SU-DHL-6 (cell line): ENCODE results near the gene WDR87.

Experiments used
- H2AFZ ChIP-seq: fragments of 200-600 bp; sonication (generic); 2 replicates; pipeline ENCODE4 v1.6.1; 2014; ENCODE audit warnings: low read depth, mild to moderate bottlenecking, moderate library complexity, mixed read lengths, antibody characterized with exemption, low read length; ENCODE audit not compliant: severe bottlenecking
- H3F3A ChIP-seq: fragments of 200-600 bp; shearing (Covaris generic); 2 replicates; pipeline ENCODE4 v1.6.0; 2016; ENCODE audit warnings: antibody characterized with exemption, mild to moderate bottlenecking; ENCODE audit not compliant: insufficient read depth
- H3K27ac ChIP-seq: fragments of 200-600 bp; sonication (generic); 2 replicates; pipeline ENCODE4 v1.5.1; 2016; ENCODE audit warnings: low read depth, mild to moderate bottlenecking, low read length, moderate library complexity, mixed read lengths
- H3K27me3 ChIP-seq: fragments of 200-600 bp; sonication (generic), shearing (Covaris generic); 2 replicates; pipeline ENCODE4 v1.6.0; 2014; ENCODE audit warnings: mild to moderate bottlenecking, low read length
- H3K36me3 ChIP-seq: fragments of 200-600 bp; sonication (generic); 2 replicates; pipeline ENCODE4 v1.6.1; 2014; ENCODE audit warnings: mild to moderate bottlenecking, low read length, mixed read lengths
- H3K4me2 ChIP-seq: fragments of 300-600, 200-600 bp; shearing (Covaris generic), sonication (generic); 2 replicates; pipeline ENCODE4 v1.6.0; 2014; ENCODE audit warnings: low read length, low read depth, mild to moderate bottlenecking; ENCODE audit not compliant: poor library complexity, severe bottlenecking
- H3K4me3 ChIP-seq: fragments of 200-600 bp; sonication (generic); 2 replicates; pipeline ENCODE4 v1.5.1; 2014; ENCODE audit warnings: antibody characterized with exemption, low read length, mild to moderate bottlenecking, mixed read lengths; ENCODE audit not compliant: insufficient read depth, poor library complexity, severe bottlenecking
- H3K79me2 ChIP-seq: fragments of 200-600 bp; sonication (generic); 2 replicates; pipeline ENCODE4 v1.6.1; 2014; ENCODE audit warnings: mild to moderate bottlenecking, low read length, moderate library complexity; ENCODE audit not compliant: insufficient read depth
- H3K9ac ChIP-seq: fragments of 200-600 bp; sonication (generic); 2 replicates; pipeline ENCODE4 v1.7.0; 2014; ENCODE audit warnings: mild to moderate bottlenecking, low read length
- H3K9me2 ChIP-seq: fragments of 200-600 bp; sonication (generic); replicated peaks from 2 replicates; pipeline ENCODE4 v1.6.1; 2014; ENCODE audit warnings: low read length; ENCODE audit not compliant: insufficient read depth
- H3K9me3 ChIP-seq: fragments of 200-600 bp; sonication (generic); 2 replicates; pipeline ENCODE4 v1.6.1; 2014; ENCODE audit warnings: low read length, mixed read lengths; ENCODE audit not compliant: insufficient read depth
- H4K20me1 ChIP-seq: fragments of 200-600 bp; sonication (generic); 2 replicates; pipeline ENCODE4 v1.6.1; 2014; ENCODE audit warnings: low read depth, mild to moderate bottlenecking, antibody characterized with exemption, low read length, moderate library complexity, mixed read lengths
- EZH2phosphoT487 ChIP-seq: fragments of 200-600 bp; sonication (generic), shearing (Covaris generic); conservative IDR thresholded peaks from 2 replicates; pipeline ENCODE4 v1.6.1; 2018; ENCODE audit warnings: mild to moderate bottlenecking, antibody characterized with exemption, low read length, moderate library complexity, mixed read lengths
- TF ChIP-seq, protein P1 (sequence below): fragments of 200-600 bp; sonication (generic); IDR thresholded peaks from one replicate; pipeline ENCODE4 v1.5.1; 2017; ENCODE audit warnings: antibody characterized with exemption, mild to moderate bottlenecking, low read length, moderate library complexity; ENCODE audit not compliant: insufficient read depth, poor library complexity, severe bottlenecking

WDR87 gene

DNA sequence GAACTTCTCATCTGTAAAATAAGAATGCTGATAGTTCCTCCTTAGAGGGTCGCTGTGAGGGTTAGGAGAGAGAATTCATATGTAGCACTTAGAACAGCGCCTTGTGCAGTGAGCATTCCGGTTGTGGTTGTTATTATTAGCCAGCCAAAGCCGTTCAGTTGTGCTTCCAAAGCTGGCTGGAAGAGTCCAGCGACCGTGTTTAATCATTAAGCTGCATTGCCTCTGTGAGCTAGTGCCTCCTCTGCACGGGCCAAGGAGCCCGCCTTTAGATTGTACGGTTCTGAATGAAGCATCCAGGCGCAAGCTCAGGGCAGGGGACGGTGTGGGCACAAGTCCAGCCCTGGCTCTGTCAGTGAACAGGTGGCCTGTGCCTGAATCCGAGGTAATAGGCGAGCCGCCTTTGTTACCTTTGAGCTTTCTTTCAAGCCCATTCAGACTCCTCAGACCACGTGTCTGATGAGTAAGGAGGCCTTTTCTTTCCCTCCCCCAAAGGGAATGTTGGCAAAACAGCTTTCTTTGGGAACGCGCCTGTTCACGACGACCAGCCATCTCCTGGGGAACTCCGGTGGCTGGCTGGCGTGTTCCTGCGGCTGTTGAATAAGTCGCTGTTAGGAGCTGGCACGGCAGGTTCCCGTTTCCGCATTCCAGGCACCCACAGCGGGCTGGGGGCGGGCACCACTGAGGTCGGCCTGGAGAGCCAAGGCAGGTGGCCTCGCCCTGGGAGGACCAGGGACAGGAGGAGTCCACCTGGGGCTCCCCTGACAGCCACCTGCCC is 25.7 kb upstream of the WDR87 start:
- Histone ChIP-seq H3K9ac (peak overlapping the region; percentile 64), H3K27ac (peak overlapping the region; percentile 90), H3K9me3 (peaks cover 5% of the 10 kb centered on the region; the same call in 1 of the 2 replicates), H3K9me2 (no peaks in the 10 kb centered on the region), H4K20me1 (no peaks in the 10 kb centered on the region), H3K4me3 (peak overlapping the region; percentile 21), H3K36me3 (peaks cover 34% of the 10 kb centered on the region), H3K27me3 (no peaks in the 10 kb centered on the region), H3F3A (peaks cover 38% of the 10 kb centered on the region), H3K4me2 (peak overlapping the region; percentile 78), H3K79me2 (peaks cover 91% of the 10 kb centered on the region), H2AFZ (no peak overlapping the region)
- TF ChIP-seq EZH2phosphoT487, result no peak
- TF ChIP-seq, protein P1, sequence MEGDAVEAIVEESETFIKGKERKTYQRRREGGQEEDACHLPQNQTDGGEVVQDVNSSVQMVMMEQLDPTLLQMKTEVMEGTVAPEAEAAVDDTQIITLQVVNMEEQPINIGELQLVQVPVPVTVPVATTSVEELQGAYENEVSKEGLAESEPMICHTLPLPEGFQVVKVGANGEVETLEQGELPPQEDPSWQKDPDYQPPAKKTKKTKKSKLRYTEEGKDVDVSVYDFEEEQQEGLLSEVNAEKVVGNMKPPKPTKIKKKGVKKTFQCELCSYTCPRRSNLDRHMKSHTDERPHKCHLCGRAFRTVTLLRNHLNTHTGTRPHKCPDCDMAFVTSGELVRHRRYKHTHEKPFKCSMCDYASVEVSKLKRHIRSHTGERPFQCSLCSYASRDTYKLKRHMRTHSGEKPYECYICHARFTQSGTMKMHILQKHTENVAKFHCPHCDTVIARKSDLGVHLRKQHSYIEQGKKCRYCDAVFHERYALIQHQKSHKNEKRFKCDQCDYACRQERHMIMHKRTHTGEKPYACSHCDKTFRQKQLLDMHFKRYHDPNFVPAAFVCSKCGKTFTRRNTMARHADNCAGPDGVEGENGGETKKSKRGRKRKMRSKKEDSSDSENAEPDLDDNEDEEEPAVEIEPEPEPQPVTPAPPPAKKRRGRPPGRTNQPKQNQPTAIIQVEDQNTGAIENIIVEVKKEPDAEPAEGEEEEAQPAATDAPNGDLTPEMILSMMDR, result no peak

DNA sequence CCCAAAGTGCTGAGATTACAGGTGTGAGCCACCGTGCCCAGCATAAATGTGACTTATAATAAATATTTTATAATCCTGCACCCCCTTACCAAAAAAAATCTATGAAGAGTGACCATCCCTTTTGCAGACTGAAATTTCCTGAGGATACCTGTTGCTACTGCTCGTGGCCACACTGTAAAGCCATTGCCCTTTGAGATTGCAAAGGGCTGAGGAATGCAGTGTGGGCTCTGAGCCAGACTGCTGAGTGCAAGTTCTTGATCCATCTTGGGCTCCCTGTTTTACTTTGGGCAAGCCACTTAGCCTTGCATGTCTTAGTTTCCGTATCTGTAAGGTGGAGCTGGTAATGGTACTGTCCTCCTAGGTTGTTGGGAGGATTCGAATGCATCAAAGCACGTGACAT is 24.0 kb upstream of the WDR87 start:
- Histone ChIP-seq H3K27ac (peak overlapping the region; percentile 90), H3F3A (peaks cover 53% of the 10 kb centered on the region), H4K20me1 (no peaks in the 10 kb centered on the region), H3K27me3 (no peaks in the 10 kb centered on the region), H3K79me2 (peaks cover 86% of the 10 kb centered on the region), H3K4me3 (no peak overlapping the region), H3K9me3 (peaks cover 4% of the 10 kb centered on the region; the same call in 1 of the 2 replicates), H3K9ac (no peak overlapping the region), H3K9me2 (no peaks in the 10 kb centered on the region), H3K36me3 (peaks cover 20% of the 10 kb centered on the region), H3K4me2 (no peak overlapping the region), H2AFZ (no peak overlapping the region)
- TF ChIP-seq EZH2phosphoT487, result no peak

DNA sequence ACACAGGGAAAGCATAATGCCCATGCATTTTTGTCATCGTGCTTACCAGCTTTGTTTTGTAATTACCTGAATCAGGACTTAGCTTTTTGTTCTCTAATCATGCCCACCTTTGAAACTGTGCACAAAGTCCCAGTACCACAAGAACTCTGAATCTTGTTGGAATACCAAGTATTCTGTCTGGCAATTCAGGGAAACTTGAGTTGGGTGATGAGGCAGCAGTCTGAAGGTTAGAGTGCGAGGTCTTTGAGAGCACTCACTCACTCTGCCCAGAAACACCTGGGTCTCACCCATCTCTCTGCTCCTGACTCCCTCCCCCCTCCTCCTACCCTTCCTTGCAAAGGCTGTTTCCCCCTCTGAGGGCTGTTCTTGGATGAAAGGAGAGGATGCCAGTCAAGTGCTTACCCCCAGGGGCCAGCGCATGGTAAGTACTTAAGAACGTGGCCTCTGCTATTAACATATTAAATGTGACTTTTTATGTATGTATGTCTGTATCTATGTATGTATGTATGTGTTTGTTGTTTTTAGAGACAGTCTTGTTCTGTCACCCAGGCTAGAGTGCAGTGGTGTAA is 23.0 kb upstream of the WDR87 start:
- Histone ChIP-seq H3K4me3 (peak overlapping the region; percentile 23), H3K27ac (peak overlapping the region; percentile 97), H2AFZ (no peak overlapping the region), H4K20me1 (no peaks in the 10 kb centered on the region), H3F3A (peaks cover 62% of the 10 kb centered on the region), H3K4me2 (peak overlapping the region; percentile 80), H3K79me2 (peaks cover 86% of the 10 kb centered on the region), H3K27me3 (no peaks in the 10 kb centered on the region), H3K9me3 (no peaks in the 10 kb centered on the region), H3K9ac (peak overlapping the region; percentile 65), H3K9me2 (no peaks in the 10 kb centered on the region), H3K36me3 (peaks cover 10% of the 10 kb centered on the region; the same call in 1 of the 2 replicates)
- no peak for TF ChIP-seq EZH2phosphoT487
- TF ChIP-seq, protein P1, result no peak
